HCT116 (cell line): Measurements from ENCODE around the gene FBXO31. TPM values are rescaled to one million over a fixed set of nuclear protein-coding genes. Genes with fewer than 3 reads are reported as not detected.

Source experiments
- ATAC-seq: fragments of 200-7000 bp; cut with Tn5 transposase; 2 replicates; pipeline ENCODE4 v1.9.1; 2020; ENCODE audit warnings: mild to moderate bottlenecking, moderate library complexity
- BruUV-seq: library from RNA; stranded (reverse); fragments of 400-500 nt; replicated peaks from 2 replicates; lab custom pipeline; 2021; lab: Mats Ljungman, UMichigan
- CTCF ChIA-PET: fragments of 300-600 bp; sonication (Branson Sonifier 250); formaldehyde crosslinking; loops from one replicate; lab custom pipeline; 2021; ENCODE audit warnings: antibody characterized with exemption; lab: Charles Lee
- POLR2A ChIA-PET: fragments of 300-600, 350-600 bp; sonication (Branson Sonifier 250); formaldehyde crosslinking; loops from one replicate; lab custom pipeline; 2021; ENCODE audit warnings: antibody characterized with exemption; lab: Charles Lee
- RAD21 ChIA-PET, 2 experiments: fragments of 300-600 bp; sonication (Branson Sonifier 250); formaldehyde crosslinking; loops; one replicate each; lab custom pipeline; 2023; ENCODE audit warnings: low total read pairs in 2 of 2; ENCODE audit not compliant: uncharacterized antibody in 2 of 2, unreplicated experiment in 2 of 2, low non-redundant PET in 1 of 2; lab: Charles Lee
- DNase-seq: peaks from one replicate; pipeline ENCODE4 v3.0.0-alpha.2; 2010; ENCODE audit warnings: low read depth, low spot score
- H2AFZ ChIP-seq: fragments of 200-600 bp; shearing (Covaris generic), sonication (generic); 2 replicates; pipeline ENCODE4 v1.6.1; 2017; ENCODE audit warnings: low read depth, mixed run types, mixed read lengths, antibody characterized with exemption, low read length; ENCODE audit not compliant: poor library complexity, severe bottlenecking
- H3K27ac ChIP-seq: 2 replicates; pipeline ENCODE4 v1.5.1; 2012; ENCODE audit warnings: low read depth, low read length
- H3K27me3 ChIP-seq: fragments of 200-600 bp; sonication (generic); 2 replicates; pipeline ENCODE4 v1.6.1; 2016; ENCODE audit warnings: mixed run types, low read length, mixed read lengths; ENCODE audit not compliant: insufficient read depth
- H3K36me3 ChIP-seq, 2 experiments: fragments of 200-500 bp in 1 of 2; fragments of 200-600 bp in 1 of 2; sonication (Bioruptor generic) in 1 of 2; sonication (generic) in 1 of 2; 2 replicates each; pipeline versions ENCODE4 v1.5.1 to v1.6.1; 2014 to 2016; ENCODE audit warnings: low read length in 2 of 2, inconsistent platforms in 1 of 2, mixed read lengths in 1 of 2, mixed run types in 1 of 2; ENCODE audit not compliant: insufficient read depth in 2 of 2, control insufficient read depth in 1 of 2
- H3K4me1 ChIP-seq, 2 experiments: fragments of 200-600 bp in 1 of 2; sonication (generic) in 1 of 2; 2 replicates each; pipeline versions ENCODE4 v1.5.1 to v1.6.1; 2012 to 2017; ENCODE audit warnings: low read length in 2 of 2, inconsistent platforms in 1 of 2, mild to moderate bottlenecking in 1 of 2, mixed read lengths in 1 of 2, mixed run types in 1 of 2, moderate library complexity in 1 of 2; ENCODE audit not compliant: insufficient read depth in 2 of 2, control insufficient read depth in 1 of 2
- H3K4me2 ChIP-seq: fragments of 200-600 bp; sonication (generic); 2 replicates; pipeline ENCODE4 v1.6.1; 2017; ENCODE audit warnings: mixed run types, low read length, mixed read lengths
- H3K4me3 ChIP-seq, 2 experiments: fragments of 200-600 bp in 1 of 2; sonication (generic) in 1 of 2; replicated peaks in 1 of 2; 2 replicates each; pipeline ENCODE4 v1.5.1; 2011 to 2016; ENCODE audit warnings: low read length in 2 of 2, control low read depth in 1 of 2, low read depth in 1 of 2, mild to moderate bottlenecking in 1 of 2, mixed read lengths in 1 of 2, mixed run types in 1 of 2
- H3K79me2 ChIP-seq: fragments of 200-600 bp; sonication (generic); 2 replicates; pipeline ENCODE4 v1.6.1; 2017; ENCODE audit warnings: mild to moderate bottlenecking, mixed run types, low read length, moderate library complexity, mixed read lengths; ENCODE audit not compliant: insufficient read depth
- H3K9ac ChIP-seq: fragments of 200-600 bp; sonication (generic); 2 replicates; pipeline ENCODE4 v1.6.1; 2016; ENCODE audit warnings: low read length, mixed read lengths
- H3K9me2 ChIP-seq: fragments of 200-600 bp; sonication (generic), shearing (Covaris generic); 2 replicates; pipeline ENCODE4 v1.6.1; 2017; ENCODE audit warnings: mixed run types, mild to moderate bottlenecking, moderate library complexity; ENCODE audit not compliant: insufficient read depth
- H3K9me3 ChIP-seq, 2 experiments: fragments of 200-500 bp in 1 of 2; fragments of 200-600 bp in 1 of 2; sonication (Bioruptor generic) in 1 of 2; sonication (generic) in 1 of 2; 2 replicates each; pipeline ENCODE4 v1.6.1; 2014 to 2017; ENCODE audit warnings: low read length in 2 of 2, mixed read lengths in 2 of 2, inconsistent platforms in 1 of 2, low read depth in 1 of 2, mild to moderate bottlenecking in 1 of 2, mixed run types in 1 of 2, moderate library complexity in 1 of 2; ENCODE audit not compliant: control insufficient read depth in 1 of 2, insufficient read depth in 1 of 2
- H4K20me1 ChIP-seq: fragments of 200-600 bp; sonication (generic), shearing (Covaris generic); 2 replicates; pipeline ENCODE4 v1.6.1; 2017; ENCODE audit warnings: mixed run types, mild to moderate bottlenecking, moderate library complexity; ENCODE audit not compliant: insufficient read depth
- CEBPB ChIP-seq: IDR thresholded peaks from 2 replicates; pipeline ENCODE4 v1.6.1; 2012; ENCODE audit warnings: low read depth
- CTCF ChIP-seq, 3 experiments: fragments of 200-600 bp in 1 of 3; sonication (generic) in 1 of 3; IDR thresholded peaks in 2 of 3; conservative IDR thresholded peaks in 1 of 3; 2 replicates each; pipeline ENCODE4 v1.5.1; 2012 to 2017; ENCODE audit warnings: low read depth in 2 of 3, low read length in 2 of 3, antibody characterized with exemption in 1 of 3, borderline replicate concordance in 1 of 3, control low read depth in 1 of 3, mild to moderate bottlenecking in 1 of 3, mixed read lengths in 1 of 3, mixed run types in 1 of 3, moderate library complexity in 1 of 3; ENCODE audit not compliant: insufficient read depth in 1 of 3
- EGR1 ChIP-seq: IDR thresholded peaks from 2 replicates; pipeline ENCODE4 v1.6.1; 2012; ENCODE audit warnings: low read depth
- EZH2phosphoT487 ChIP-seq: fragments of 200-600 bp; IDR thresholded peaks from 2 replicates; pipeline ENCODE4 v1.6.1; 2018; ENCODE audit warnings: antibody characterized with exemption, borderline replicate concordance
- FOSL1 ChIP-seq: IDR thresholded peaks from 2 replicates; pipeline ENCODE4 v1.6.1; 2012; ENCODE audit warnings: low read depth
- JUND ChIP-seq: IDR thresholded peaks from 2 replicates; pipeline ENCODE4 v1.6.1; 2012
- POLR2A ChIP-seq: IDR thresholded peaks from 2 replicates; pipeline ENCODE4 v1.7.0; 2011; ENCODE audit warnings: borderline replicate concordance; ENCODE audit not compliant: insufficient read depth, insufficient read length; ENCODE audit errors: extremely low read depth
- RAD21 ChIP-seq: IDR thresholded peaks from 2 replicates; pipeline ENCODE4 v1.6.1; 2012; ENCODE audit warnings: low read depth, mild to moderate bottlenecking
- SRF ChIP-seq: IDR thresholded peaks from 2 replicates; pipeline ENCODE4 v1.6.1; 2012; ENCODE audit warnings: low read depth
- TCF7L2 ChIP-seq: IDR thresholded peaks from 2 replicates; pipeline ENCODE4 v1.7.0; 2011; ENCODE audit warnings: borderline replicate concordance, inconsistent platforms; ENCODE audit not compliant: insufficient read depth, insufficient read length; ENCODE audit errors: extremely low read depth
- ZFX ChIP-seq: fragments of 450-650 bp; IDR thresholded peaks from 2 replicates; pipeline ENCODE4 v1.6.1; 2017
- intact Hi-C: fragments of 100-400 bp; cut with micrococcal nuclease; formaldehyde crosslinking; loops from 2 replicates; pipeline ENCODE4 v1.10.0; 2022
- total RNA-seq: library from RNA; stranded (reverse); gene quantifications from one replicate; pipeline ENCODE4 v1.2.1, GENCODE V29; 2021; ENCODE audit not compliant: unreplicated experiment
- TF ChIP-seq, protein P1 (sequence below): IDR thresholded peaks from 2 replicates; pipeline ENCODE4 v1.6.1; 2012

FBXO31 gene
- total RNA-seq, 1 experiment from 2014 or later = 52.1 TPM

GRCh38 chr16:87330257-87330624 is 53.3 kb downstream of the FBXO31 start (continued):
- TF ChIP-seq EZH2phosphoT487 (no peak), JUND (no peak), FOSL1 (no peak), POLR2A (no peak), EGR1 (no peak)
- TF ChIP-seq, protein P1, sequence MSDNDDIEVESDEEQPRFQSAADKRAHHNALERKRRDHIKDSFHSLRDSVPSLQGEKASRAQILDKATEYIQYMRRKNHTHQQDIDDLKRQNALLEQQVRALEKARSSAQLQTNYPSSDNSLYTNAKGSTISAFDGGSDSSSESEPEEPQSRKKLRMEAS = no peak
- TF ChIP-seq, all 23 proteins: peak for 0

DNA sequence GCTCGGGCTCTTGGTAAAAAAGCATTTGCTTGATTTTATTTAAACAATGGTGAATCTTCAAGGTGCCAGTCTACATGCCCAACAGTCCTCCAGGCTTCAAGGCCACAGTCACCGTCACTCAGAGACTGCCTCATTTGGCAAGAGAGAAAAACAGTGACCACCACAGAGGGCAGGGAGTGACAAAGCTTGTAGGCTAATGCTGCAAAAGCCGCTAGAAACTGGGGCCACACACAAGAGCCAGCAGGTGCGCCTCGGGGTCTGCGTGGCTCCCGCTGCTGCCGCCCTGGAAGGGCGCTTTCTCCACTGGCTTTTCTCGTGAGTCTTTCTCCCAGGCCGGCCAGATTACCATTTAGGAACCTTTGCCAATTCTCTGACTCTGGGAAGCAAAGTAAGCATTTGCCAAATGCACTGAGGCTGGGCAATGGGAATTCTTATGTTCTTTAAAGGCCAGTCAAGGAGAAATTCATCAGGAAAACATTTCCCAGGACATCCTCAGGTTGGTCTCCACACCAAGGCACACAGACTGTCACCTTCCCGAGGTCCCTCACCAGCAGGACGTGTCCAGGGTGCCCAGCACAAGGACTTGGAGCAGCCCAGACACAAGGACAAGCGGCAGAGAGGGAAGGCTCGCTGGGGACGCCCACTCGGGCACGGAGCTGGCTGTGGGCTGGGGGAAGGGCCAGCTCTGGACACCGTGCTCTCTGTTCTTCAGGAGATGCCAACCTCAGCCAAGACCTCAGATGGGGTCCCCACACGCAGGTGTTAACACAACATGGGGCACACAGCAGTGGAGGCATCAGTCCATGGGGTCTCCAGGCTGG is 53.9 kb downstream of the FBXO31 start:
- CTCF ChIA-PET = no interaction called here
- ATAC-seq = no peak
- intact Hi-C loops = no loop called here
- Histone ChIP-seq H3K9me3 (no peaks in the 10 kb centered on the region), H3K79me2 (peaks cover 3% of the 10 kb centered on the region; the same call in 1 of the 2 replicates), H3K9me2 (no peaks in the 10 kb centered on the region), H3K27ac (no peak overlapping the region), H3K9ac (no peak overlapping the region), H4K20me1 (no peaks in the 10 kb centered on the region; the same call in 1 of the 2 replicates), H3K4me1 (peaks cover 0 to 5% of the 10 kb centered on the region in 2 experiments; a peak in 2 of 4 replicates), H3K4me3 (no peak overlapping the region), H3K36me3 (peaks cover 24 to 26% of the 10 kb centered on the region in 2 experiments; a peak in 3 of 4 replicates), H3K27me3 (no peaks in the 10 kb centered on the region), H3K4me2 (no peak overlapping the region), H2AFZ (no peak overlapping the region)
- RAD21 ChIA-PET = no interaction called here
- BruUV-seq = TSS peak; percentile 19
- DNase-seq = no peak
- no peak for TF ChIP-seq CEBPB
- TF ChIP-seq TCF7L2 = no peak
- TF ChIP-seq EGR1 = no peak
- no peak for TF ChIP-seq SRF
- no peak for TF ChIP-seq POLR2A
- TF ChIP-seq CTCF (IDR thresholded peaks at IDR 0.05 in 2 of 3, conservative IDR thresholded peaks at IDR 0.05 in 1 of 3; ENCODE audit: borderline replicate concordance in 1 of 3, insufficient read depth in 1 of 3, low read depth in 2 of 3, low read length in 2 of 3) = no peak
- TF ChIP-seq ZFX = no peak
- TF ChIP-seq RAD21 = no peak
- POLR2A ChIA-PET = no interaction called here
